Esophagus muscularis mucosa (tissue), 4 donors: Measurements from ENCODE around the gene SND1. TPM values are rescaled to one million over a fixed set of nuclear protein-coding genes. Genes with fewer than 3 reads are reported as not detected.

Source experiments
- DNase-seq: peaks from one replicate; pipeline ENCODE4 v3.0.0-alpha.2; 2017; ENCODE audit errors: extremely low spot score
- H3K27ac ChIP-seq, 4 donors: fragments of 200-600 bp; sonication (generic); replicated peaks in 1 of 4; 1 replicate in 3 of 4; 2 replicates in 1 of 4; pipeline ENCODE4 v1.5.1; 2016 to 2019; ENCODE audit warnings: mild to moderate bottlenecking in 1 of 4
- H3K27me3 ChIP-seq, 4 donors: fragments of 200-600 bp; sonication (generic); one replicate each; pipeline versions ENCODE4 v1.5.1 to v1.6.0; 2016 to 2019
- H3K36me3 ChIP-seq, 4 donors: fragments of 200-600 bp; sonication (generic); one replicate each; pipeline ENCODE4 v1.5.1; 2016 to 2019
- H3K4me1 ChIP-seq, 4 donors: fragments of 200-600 bp; sonication (generic); one replicate each; pipeline ENCODE4 v1.5.1; 2016 to 2019
- H3K4me3 ChIP-seq, 4 donors: fragments of 200-600 bp; sonication (generic); 1 replicate in 2 of 4; 2 replicates in 2 of 4; pipeline ENCODE4 v1.5.1; 2016 to 2019; ENCODE audit warnings: mild to moderate bottlenecking in 4 of 4, moderate library complexity in 1 of 4
- H3K9me3 ChIP-seq, 4 donors: fragments of 200-600 bp; sonication (generic); 1 replicate in 3 of 4; 2 replicates in 1 of 4; pipeline ENCODE4 v1.5.1; 2016 to 2019
- EP300 ChIP-seq: sonication (generic); formaldehyde crosslinking; IDR thresholded peaks from one replicate; pipeline ENCODE4 v1.6.1; 2017; ENCODE audit warnings: antibody characterized with exemption
- POLR2A ChIP-seq: fragments of 450-650 bp; IDR thresholded peaks from one replicate; pipeline ENCODE4 v1.6.1; 2017; ENCODE audit warnings: antibody characterized with exemption, moderate library complexity, mild to moderate bottlenecking, low read depth
- POLR2AphosphoS5 ChIP-seq, 2 donors: sonication (generic); formaldehyde crosslinking; IDR thresholded peaks; one replicate each; pipeline ENCODE4 v1.6.1; 2017; ENCODE audit warnings: antibody characterized with exemption in 2 of 2
- WGBS: methylation state at CpG from one replicate; pipeline ENCODE4 v1.1.5; 2018; 5-methylcytosine and 5-hydroxymethylcytosine counted together
- intact Hi-C: fragments of 100-400 bp; cut with DNase I; formaldehyde crosslinking; loops from one replicate; pipeline ENCODE4 v1.15.1; 2023
- total RNA-seq, 4 donors: library from RNA; depleted of rRNA; stranded (reverse); fragments of >200 nt; gene quantifications; one replicate each; pipeline versions ENCODE4 v1.1.0 to v1.2.1, GENCODE V29; 2016
- TF ChIP-seq, protein P1 (sequence below), 3 experiments: fragments of 200-600 bp in 2 of 3; fragments of 450-650 bp in 1 of 3; sonication (generic) in 2 of 3; IDR thresholded peaks; one replicate each; pipeline ENCODE4 v1.5.1; 2017 to 2019; ENCODE audit warnings: antibody characterized with exemption in 3 of 3, mild to moderate bottlenecking in 2 of 3, moderate library complexity in 1 of 3

The SND1 gene
- total RNA-seq, 4 donors from 2014 or later, result 71.4 to 91.2 (median 81.3) TPM

DNA sequence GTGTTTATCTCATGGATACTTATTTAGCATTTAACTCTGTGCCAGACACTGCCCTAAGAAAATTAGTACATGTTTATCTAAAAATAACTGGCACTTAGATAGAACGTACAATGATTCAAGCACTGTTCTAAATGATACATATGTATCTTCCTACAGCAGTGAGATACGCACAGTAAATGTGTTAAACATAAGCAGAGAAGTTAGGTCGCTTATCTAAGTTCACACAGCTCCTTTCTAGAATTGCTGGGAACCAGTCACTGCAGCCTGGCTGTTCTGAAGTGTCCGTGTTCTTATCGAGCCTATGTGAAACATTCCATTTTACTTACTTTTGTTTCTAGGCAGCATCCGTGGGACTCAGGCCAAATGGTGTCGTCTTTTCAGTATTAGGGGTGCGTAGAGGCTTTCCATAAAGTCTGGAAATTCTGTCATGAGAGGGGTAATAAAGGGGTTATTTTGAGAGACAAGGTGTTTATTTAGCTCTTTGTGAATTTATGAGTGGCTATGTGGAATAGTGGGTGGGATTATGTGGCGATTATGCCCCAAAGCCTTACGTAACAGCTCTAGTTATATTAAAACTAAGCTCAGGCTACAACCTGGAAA, 186.9 kb downstream of the SND1 start:
- Histone ChIP-seq H3K4me1 (peaks cover 0 to 1% (median 0%) of the 10 kb centered on the region in 4 donors), H3K36me3 (no peaks in the 10 kb centered on the region), H3K4me3 (no peak overlapping the region), H3K9me3 (no peaks in the 10 kb centered on the region), H3K27me3 (no peaks in the 10 kb centered on the region), H3K27ac (no peak overlapping the region)
- TF ChIP-seq POLR2A (no peak), EP300 (no peak), POLR2AphosphoS5 (IDR thresholded peaks at IDR 0.05) (no peak)
- TF ChIP-seq, protein P1, sequence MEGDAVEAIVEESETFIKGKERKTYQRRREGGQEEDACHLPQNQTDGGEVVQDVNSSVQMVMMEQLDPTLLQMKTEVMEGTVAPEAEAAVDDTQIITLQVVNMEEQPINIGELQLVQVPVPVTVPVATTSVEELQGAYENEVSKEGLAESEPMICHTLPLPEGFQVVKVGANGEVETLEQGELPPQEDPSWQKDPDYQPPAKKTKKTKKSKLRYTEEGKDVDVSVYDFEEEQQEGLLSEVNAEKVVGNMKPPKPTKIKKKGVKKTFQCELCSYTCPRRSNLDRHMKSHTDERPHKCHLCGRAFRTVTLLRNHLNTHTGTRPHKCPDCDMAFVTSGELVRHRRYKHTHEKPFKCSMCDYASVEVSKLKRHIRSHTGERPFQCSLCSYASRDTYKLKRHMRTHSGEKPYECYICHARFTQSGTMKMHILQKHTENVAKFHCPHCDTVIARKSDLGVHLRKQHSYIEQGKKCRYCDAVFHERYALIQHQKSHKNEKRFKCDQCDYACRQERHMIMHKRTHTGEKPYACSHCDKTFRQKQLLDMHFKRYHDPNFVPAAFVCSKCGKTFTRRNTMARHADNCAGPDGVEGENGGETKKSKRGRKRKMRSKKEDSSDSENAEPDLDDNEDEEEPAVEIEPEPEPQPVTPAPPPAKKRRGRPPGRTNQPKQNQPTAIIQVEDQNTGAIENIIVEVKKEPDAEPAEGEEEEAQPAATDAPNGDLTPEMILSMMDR (IDR thresholded peaks at IDR 0.05), result no peak
- no peak for DNase-seq
- intact Hi-C loops, result no loop called here
- 87% methylated on average over 10 of the region's 10 CpGs for WGBS

DNA sequence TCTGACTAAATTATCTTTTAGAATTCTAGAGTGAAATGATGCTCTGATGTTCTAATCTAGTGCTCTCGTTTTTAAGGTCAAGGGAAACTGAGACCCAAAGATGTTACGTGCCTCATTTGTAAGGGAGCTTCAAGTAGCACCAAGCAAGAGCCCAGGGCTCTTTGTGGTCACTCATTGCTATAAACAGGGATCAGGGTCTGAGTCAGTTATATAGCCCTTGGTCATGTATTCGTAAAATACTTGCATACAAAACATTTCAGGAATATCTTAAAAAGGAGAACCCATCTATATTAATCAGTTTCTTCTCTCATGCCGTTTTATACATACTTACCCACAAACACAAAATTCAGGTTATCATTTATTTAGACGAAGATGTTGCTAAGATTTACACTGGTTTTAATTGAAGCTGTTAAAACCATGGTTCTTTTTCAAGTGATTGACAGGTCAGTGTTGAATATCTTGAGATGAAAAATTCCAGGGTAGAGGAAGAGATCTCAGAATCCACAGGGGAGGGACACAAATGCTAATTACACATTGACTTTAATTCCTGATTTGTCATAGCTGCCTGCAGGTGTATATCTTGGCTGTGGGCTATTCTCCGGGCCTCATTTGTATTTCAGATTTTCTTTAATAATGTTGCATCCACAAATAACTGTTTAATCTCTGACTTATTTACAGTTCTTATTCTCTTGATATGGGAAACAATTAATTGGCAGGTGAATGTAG, 188.4 kb downstream of the SND1 start:
- Histone ChIP-seq H3K36me3 (no peaks in the 10 kb centered on the region), H3K4me3 (no peak overlapping the region), H3K27me3 (no peaks in the 10 kb centered on the region), H3K9me3 (no peaks in the 10 kb centered on the region), H3K27ac (no peak overlapping the region), H3K4me1 (peaks cover 12 to 16% (median 14%) of the 10 kb centered on the region in 4 donors)
- DNase-seq, result no peak
- 97% methylated on average over 6 of the region's 6 CpGs for WGBS
- TF ChIP-seq POLR2A (no peak), EP300 (no peak), POLR2AphosphoS5 (IDR thresholded peaks at IDR 0.05) (no peak)
- TF ChIP-seq, protein P1 (IDR thresholded peaks at IDR 0.05), result no peak
- intact Hi-C loops, result no loop called here

- peak overlapping the region in 3 of 4 donors; percentile 43 to 55 (median 46) for H3K27ac ChIP-seq
- peaks cover 15 to 29% (median 23%) of the 10 kb centered on the region in 4 donors for H3K4me1 ChIP-seq
- no peaks in the 10 kb centered on the region for H3K9me3 ChIP-seq
- no peaks in the 10 kb centered on the region for H3K36me3 ChIP-seq
- 88% methylated on average over 2 of the region's 2 CpGs for whole genome bisulfite sequencing
- intact Hi-C loops, result no loop called here
- no peaks in the 10 kb centered on the region for H3K27me3 ChIP-seq
- TF ChIP-seq, protein P1 (IDR thresholded peaks at IDR 0.05), result no peak
- DNase-seq, result no peak
- no peak overlapping the region for H3K4me3 ChIP-seq
Measured at GRCh38 chr7:127844165-127844564, 192.2 kb downstream of the SND1 start.

DNA sequence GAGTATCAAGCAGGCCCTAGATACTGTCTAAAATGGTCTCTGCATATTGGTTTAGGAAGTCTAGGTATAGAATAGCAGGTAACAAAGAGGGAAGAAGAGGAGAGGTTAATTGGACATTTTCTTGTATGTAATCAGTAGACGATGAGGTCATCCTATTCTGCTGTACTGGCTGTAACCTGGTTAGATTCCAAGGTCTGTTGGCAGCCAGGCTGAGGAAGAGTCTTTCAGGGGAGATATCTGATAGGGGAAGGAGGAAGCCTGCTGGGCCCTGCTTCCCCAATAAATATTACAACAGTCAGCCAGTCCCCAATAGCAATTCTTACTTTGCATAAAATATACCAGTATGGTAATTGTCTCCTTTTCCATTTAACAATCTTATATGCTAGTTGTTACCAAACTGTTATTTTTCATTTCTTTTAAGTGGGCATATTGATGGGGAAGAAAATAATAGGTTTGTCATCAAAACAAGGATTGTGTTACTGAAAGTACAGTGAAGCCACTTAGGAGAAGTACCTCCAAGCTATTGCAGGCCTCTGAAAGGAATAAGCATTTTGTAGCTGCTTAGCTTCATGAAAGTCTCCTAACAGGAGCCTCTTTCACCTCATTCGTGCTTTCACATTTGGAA, 192.8 kb downstream of the SND1 start:
- DNase-seq, result no peak

More for the DNA sequence above, 192.8 kb downstream of the SND1 start:
- H3K4me1 ChIP-seq, result peaks cover 15 to 29% (median 23%) of the 10 kb centered on the region in 4 donors
- H3K36me3 ChIP-seq, result peaks cover 0 to 4% (median 0%) of the 10 kb centered on the region in 4 donors
- H3K27ac ChIP-seq, result peak overlapping the region; percentile 21 to 55 (median 44)
- H3K27me3 ChIP-seq, result no peaks in the 10 kb centered on the region
- intact Hi-C loops, result no loop called here
- 25% methylated on average over 2 of the region's 2 CpGs for WGBS
- no peaks in the 10 kb centered on the region for H3K9me3 ChIP-seq
- no peak for TF ChIP-seq EP300
- TF ChIP-seq POLR2AphosphoS5 (IDR thresholded peaks at IDR 0.05), result no peak
- no peak for TF ChIP-seq POLR2A
- TF ChIP-seq, protein P1 (IDR thresholded peaks at IDR 0.05), result no peak
- no peak overlapping the region for H3K4me3 ChIP-seq
